Fibroblast of the aortic adventitia (primary cell): ENCODE data around the gene DPP4. TPM values are rescaled to one million over a fixed set of nuclear protein-coding genes. Genes with fewer than 3 reads are reported as not detected.

Source experiments
- DNase-seq: peaks from one replicate; pipeline ENCODE4 v3.0.0-alpha.2; 2010; ENCODE audit warnings: low read depth
- H3K4me3 ChIP-seq: 2 replicates; pipeline ENCODE4 v1.5.1; 2011; ENCODE audit warnings: low read depth, mild to moderate bottlenecking, control low read depth, low read length, moderate library complexity
- CTCF ChIP-seq: IDR thresholded peaks from 2 replicates; pipeline ENCODE4 v1.5.1; 2011; ENCODE audit warnings: mild to moderate bottlenecking, low read length, control low read depth, inconsistent platforms; ENCODE audit not compliant: insufficient read depth
- total RNA-seq: library from RNA; depleted of rRNA; stranded (reverse); fragments of >200 nt; gene quantifications from 2 replicates; pipeline ENCODE4 v1.2.3, GENCODE V29; 2012; ENCODE audit warnings: low replicate concordance

The DPP4 gene
- total RNA-seq, 1 donor = 203 TPM

- TF ChIP-seq CTCF = no peak
- DNase-seq = no peak
- no peak overlapping the region for H3K4me3 ChIP-seq
These were observed 70.0 kb downstream of the DPP4 start for GRCh38 chr2:162004031-162004430.

- no peak overlapping the region for H3K4me3 ChIP-seq
- no peak for TF ChIP-seq CTCF
- DNase-seq = no peak
These were observed 71.3 kb downstream of the DPP4 start for GRCh38 chr2:162002623-162003235.

GRCh38 chr2:162000431-162000830, 73.6 kb downstream of the DPP4 start:
- TF ChIP-seq CTCF = no peak
- DNase-seq = peak; percentile 75
- no peak overlapping the region for H3K4me3 ChIP-seq

- no peak for TF ChIP-seq CTCF
- DNase-seq = no peak
- no peak overlapping the region for H3K4me3 ChIP-seq
These were observed 74.7 kb downstream of the DPP4 start for GRCh38 chr2:161999321-161999720.

- TF ChIP-seq CTCF = no peak
- no peak overlapping the region for H3K4me3 ChIP-seq
- DNase-seq = no peak
These were observed 75.2 kb downstream of the DPP4 start for GRCh38 chr2:161998857-161999256.

GRCh38 chr2:161997916-161998471, 76.0 kb downstream of the DPP4 start:
- TF ChIP-seq CTCF = no peak
- no peak overlapping the region for H3K4me3 ChIP-seq

More at GRCh38 chr2:161997916-161998471, 76.0 kb downstream of the DPP4 start:
- no peak for DNase-seq
